ENCODE results near the gene CAMTA1.

CAMTA1 gene

DNA sequence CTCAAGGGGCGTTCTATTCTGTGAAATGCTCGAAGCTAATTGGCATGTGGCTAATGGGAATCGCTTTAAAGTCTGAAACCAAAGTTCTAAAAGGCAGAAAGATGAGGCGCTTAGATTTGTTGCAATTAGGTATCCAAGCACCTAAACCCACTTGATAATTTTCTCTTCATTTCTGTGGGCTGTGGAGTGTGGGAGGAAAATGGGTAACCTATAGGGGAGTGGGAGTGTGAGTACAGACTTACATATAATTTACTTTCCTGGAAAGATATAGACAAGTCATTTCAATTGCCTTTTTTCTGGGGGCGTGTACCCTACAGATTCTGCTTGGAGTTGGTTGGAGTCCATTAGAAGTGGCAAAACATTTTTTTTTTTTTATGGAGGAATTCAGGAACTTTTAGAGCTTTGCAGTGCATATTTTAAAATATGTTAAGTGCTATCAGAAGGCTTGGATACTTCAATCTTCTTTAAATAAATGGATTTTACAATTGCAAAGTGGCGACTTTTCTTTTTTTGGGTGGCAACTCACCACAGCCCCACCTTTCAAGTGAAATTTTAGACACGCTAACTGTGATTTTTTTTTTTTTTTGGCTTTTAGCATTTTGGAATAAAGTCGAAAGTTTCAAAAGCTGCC lies 254.5 kb downstream of the CAMTA1 start:
- no peak for DNase-seq (ENCODE audit: low read depth, low spot score)

DNA sequence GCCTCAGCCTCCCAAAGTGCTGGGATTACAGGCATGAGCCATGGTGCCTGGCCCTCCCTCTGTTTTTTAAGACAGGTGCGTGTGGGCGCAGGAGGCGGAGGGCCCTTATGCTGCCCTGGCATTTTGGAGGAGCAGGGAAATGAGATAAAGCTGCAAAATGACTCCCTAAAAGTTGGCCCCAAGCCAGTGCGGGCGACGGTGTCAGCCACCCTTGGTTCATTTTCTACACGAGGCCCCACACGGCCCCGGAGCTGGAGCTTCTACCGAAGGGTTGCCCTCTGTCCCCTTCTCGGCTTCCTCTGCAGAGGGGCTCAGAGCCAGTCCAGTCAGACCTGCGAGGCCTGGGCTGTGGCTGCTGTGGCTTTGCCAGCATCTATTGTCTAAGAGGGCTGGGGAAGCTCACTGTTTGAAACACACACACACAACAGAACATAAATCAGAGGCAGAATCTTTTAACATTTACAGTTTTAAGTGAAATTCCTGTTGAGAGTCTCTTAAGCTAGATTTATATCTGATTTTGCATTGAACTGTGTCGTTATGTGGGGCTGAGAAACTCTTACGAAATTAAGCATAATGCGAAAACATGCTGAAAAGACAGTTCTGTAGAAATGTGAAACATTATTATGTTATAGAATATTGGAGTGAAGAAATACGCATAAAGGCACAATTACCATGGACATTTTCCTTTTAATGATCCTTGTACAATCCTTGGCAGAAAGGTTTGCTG lies 255.9 kb downstream of the CAMTA1 start:
- no peak for DNase-seq (ENCODE audit: low read depth, low spot score)

DNA sequence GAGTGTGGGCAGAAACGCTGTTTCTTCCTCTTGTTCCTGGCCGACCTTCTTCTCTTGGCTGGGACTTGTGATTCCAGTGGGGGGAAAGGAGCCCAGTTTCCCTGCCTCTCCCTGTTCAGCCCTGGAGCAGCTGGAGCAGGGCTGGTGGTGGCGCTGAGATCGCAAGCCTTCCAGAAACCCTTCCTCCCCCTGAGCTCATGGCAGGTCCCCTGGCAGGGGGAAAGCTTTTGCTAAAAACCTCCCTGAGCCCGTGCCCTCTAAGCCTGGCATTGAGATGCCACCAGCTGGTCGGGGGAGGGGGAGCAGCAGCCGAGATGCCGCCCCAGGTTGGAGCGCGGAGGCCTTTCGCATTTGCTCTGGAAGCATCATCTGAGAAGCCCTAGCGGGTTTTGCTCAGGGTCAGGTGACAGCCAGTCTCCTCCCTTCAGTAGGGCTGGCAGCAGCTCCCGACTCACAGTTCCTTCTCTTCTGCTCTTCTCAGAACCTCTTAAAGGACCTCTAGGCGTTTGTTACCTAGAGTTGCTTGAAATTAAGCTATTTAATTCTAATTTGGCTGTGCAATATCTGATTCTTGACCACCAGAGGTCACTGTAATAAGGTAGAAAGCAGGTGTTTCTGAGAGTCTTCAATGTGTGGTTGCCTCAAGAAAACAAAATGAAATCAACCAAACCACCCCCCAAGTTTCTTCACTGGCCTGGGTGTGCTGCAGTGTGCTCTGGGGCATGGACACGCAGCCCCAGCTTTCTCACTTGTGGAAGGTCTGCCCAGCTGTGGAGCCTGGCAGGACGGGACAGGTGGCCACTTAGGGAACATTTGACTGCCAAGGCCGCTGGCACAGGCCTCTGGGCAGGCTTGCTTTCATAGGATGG lies 257.3 kb downstream of the CAMTA1 start:
- DNase-seq (ENCODE audit: low read depth, low spot score): peak; percentile 42

DNA sequence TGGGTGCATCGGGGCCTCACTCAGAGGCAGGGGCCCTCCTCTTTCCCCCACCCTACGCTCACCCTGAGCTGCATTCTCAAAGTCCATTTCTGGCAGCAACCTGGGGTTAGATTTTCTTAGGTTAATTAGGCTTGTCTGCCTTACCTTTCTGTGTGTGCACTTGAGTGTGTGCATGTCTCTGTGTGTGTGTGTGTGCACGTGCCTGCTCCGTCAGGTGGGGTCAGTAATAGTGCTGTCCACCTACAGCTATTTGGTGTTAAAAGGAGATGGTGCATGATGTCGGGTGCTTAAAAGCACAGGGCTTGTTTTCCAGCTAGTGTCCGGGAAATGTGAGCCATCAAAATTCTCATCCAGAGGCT lies 257.9 kb downstream of the CAMTA1 start:
- DNase-seq (ENCODE audit: low read depth, low spot score): no peak

DNA sequence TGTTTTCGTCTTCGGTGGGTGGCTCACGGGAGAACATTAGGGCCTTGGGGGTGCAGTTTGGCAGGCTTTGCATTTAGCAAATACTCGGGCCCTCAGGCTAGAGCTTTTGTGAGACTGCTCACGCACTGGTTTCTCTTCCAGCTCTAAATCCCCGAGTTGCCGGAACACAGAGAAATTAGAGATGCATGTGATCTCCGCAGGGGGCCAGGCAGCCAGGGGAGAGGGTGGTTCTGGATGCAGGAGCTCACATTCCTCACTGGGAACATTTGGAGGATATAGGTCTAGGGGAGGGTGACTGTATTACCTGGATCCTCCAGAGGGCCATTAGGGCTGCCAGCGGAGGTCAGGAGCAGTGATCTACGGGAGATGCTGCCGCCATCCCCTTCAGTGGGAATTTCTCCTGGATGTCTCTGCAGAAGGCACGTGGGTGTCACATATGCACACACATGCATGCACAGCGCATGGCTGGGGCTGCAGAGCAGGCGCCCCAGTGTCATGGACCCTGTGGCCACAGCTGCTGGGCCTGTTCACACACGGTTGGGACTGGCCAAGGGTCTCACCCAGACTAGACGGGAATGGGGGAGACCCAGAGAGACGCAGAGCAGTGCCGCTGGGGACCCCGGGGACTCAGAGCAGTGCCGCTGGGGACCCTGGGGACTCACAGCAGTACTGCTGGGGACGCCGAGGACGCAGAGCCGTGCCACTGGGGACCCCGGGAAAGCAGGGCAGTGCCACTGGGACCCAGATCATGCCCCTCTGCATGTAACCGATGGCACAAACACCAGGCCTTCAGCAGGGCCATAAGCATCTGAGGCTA lies 258.7 kb downstream of the CAMTA1 start:
- DNase-seq (ENCODE audit: low read depth, low spot score): peak; percentile 65

DNA sequence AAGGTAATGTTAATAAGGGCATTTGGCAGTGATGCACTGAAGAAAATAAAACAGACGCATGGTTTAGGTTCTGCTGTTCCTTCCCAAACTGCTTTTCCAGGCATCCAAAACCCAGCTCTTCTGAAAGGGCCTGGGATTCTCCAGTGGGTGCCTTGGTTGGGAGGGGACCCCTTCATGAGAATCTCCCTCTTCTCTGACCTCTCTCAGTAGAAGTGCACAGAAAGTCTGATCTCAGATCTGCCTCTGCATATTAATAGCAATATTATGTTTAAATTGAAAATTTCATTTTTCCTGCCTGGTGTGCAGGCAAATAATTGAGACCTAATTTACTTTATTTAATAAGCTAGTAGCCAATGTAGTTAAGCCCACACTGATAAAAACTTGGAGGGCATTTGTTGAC lies 260.6 kb downstream of the CAMTA1 start:
- DNase-seq (ENCODE audit: low read depth, low spot score): no peak

DNA sequence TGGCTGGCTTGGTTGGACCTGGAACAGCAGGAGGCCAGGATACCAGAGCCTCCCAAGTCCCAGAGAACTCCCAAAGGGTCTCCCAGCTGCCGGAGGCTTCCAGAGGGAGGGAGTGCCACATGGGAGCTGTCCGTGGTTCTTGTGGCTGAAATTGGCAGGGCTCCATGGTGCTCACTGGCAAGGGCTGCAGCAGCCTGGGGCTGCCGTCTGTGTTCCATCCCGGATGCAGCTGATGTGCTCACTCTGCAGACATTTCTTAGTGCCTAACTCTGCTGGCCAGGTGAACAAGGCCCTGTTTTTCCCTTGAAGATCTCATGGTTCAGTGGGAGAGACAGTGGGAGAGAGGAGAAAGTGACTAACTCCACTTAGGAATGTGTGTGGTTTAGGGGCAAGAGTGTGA lies 261.1 kb downstream of the CAMTA1 start:
- peak; percentile 77 for DNase-seq (ENCODE audit: low read depth, low spot score)

DNA sequence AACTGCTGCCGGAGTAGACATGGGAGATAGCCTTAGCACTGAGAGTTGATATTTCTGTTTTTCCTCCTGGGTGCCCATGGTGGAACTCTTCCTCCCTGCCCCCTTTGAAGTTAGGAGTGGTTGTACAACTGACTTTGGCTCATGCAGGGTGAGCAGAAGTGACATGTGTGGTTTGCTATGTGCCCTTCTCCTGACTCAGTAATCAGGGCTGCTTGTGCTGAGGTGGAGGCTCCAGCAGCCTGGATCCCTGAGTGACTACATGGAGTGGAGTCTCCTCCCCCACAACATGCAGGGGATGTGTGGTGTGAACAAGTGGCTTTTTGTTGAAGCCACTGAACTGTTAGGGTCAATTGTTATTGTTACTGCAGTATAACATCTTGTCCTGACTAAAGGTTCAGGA lies 261.6 kb downstream of the CAMTA1 start:
- no peak for DNase-seq (ENCODE audit: low read depth, low spot score)

DNA sequence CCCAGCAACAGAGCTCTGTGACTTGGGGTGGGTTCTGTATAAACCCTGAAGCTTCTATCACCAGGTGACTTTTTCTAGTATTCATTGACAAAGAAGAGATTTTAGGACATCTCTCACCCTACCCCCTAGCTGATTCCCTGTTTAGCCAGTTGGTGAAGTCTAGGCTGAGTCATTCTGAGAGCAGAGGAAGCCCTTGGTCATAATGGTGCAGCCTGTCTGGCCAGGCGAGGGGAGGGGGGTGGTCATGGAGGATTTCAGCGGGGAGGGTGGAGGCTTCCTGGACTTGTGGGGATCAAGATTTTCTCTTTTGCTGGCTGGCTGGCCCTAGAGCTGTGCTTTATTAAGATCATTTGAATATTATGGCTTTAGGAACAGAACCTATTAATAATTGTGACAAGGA lies 262.6 kb downstream of the CAMTA1 start:
- DNase-seq (ENCODE audit: low read depth, low spot score): no peak

DNA sequence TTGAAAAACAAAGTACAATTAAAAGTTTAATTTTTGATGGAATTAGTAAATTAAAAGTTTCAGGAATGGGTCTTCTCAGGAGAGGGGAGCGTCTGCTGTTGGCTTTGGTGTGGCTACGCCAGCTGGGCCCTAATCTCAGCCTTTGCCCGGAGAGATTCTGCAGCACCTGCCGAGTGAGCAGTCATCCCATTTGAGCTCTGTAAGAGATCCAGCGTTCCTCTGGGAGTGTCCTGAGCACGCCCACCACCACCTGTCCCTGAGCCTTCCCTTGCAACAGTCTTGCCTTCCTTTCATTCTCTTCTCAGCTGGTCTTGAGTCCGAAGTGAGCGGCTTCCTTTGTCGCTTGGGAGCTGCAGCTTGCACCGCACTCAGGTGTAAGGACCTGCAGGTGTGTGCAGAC lies 263.1 kb downstream of the CAMTA1 start:
- no peak for DNase-seq (ENCODE audit: low read depth, low spot score)

DNA sequence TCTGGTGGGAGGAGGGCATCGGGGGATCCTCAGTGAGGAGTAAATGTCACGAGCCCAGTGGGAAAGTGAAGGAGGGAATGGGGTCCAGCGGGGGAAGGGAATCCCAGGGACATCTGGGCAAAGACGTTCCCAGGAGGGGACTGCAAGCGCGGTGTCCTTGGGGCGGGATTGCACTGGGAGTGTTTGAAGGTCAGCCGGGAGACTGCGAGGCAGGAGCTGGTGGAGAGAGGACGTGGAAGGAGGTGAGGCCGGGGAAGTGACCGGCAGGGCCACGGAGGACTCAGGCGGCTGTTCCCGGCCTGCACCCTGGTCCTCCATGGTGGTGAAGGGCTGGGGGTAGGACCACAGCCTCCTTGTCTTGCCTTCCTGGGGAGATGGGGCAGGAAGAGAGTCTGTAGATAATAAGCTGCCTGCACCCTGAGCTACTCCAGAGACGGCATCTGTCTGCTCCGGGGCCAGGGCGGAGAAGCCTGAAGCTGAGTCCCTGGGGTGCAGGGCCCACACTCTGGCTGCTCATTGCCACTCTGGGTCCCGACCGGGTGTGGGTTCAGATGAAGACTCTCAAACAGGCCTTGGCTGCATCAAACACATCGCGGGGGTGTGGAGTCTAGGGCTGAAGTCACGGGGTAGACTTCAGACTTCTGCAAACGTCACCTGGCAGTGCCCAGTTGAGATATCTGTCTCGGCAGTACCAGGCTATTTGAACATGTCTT lies 264.8 kb downstream of the CAMTA1 start:
- no peak for DNase-seq (ENCODE audit: low read depth, low spot score)

DNA sequence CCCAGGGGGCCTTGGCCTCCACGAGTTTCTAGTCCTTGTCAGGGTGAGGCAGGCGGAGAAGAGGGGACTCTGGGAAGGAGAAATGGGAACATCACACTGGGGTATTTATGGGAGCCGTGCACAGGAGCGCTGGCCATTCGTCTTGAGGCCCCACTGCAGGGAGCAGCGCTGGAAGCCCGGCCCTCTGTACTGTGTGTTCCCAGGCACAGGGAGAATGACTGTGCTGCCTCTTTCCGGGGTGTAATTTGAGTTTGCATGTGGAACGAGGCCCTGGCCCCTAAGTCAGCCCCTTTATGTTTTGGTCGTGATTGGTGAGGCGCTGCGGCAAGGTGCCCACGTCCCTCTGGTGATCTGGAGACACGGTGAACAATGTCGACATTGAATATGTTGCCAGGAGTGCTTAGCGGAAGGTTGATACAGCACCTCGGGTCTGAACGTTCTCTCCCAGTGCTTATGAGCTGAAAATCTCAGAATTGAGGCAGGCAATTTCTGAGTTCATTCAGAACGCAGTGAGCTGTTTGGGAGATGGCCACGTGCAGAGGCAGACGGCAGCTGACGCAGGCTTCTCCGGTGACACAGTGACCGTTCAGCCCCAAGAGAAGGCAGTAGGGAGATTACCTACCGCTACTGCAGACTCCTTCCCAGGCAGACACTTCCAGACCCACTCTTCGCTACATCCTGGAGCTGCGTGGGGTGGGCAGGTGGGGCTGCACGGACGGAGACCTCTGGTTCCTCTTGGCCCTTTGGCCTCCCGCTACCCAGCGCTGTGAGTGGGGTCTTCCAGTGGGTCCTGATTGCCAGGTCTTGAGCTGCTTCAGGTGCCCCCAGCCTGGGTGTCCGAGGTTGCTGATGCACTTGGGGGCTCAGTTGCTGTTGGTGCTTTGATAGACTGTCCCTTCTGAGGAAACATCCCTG lies 265.8 kb downstream of the CAMTA1 start:
- no peak for DNase-seq (ENCODE audit: low read depth, low spot score)

DNA sequence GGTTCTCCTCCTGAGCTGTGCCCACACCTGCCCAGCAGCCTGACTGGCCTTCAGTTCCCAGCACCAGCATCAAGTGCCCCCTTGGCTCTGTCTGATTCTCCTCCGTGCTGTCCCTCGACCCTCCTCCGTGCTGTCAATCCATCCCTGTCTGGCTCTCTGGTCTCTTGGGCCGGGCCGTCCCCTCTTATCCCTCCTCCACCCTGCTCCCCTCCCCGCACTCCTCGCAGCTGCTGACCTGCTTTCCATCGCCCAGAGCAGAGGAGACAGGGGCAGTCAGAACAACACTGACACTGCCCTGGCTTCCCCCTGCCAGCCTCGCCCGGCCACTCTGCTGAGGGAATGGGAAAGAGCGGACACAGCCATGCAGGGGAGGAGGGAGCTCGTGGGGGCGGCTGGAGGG lies 267.4 kb downstream of the CAMTA1 start:
- no peak for DNase-seq (ENCODE audit: low read depth, low spot score)

DNA sequence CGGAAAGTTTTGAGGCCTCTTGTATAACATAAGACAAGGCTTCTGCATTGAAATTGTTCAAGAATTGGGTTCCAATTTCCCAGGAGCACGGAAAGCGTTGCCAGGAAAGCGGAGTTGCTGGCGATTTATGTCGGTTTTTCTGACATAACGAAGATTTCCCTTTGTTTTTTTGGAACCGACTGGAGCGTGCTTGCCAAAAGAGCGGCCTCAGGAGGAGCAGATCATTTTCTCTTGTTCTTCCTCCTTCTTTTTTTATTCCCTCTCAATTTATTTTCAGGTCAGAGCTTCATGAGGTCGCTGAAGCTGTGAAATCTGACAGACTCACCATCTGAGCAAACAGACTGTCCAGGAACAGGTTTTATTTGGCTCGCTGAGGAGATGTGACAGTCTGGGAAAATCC lies 275.5 kb downstream of the CAMTA1 start:
- DNase-seq (ENCODE audit: low read depth, low spot score): no peak

DNA sequence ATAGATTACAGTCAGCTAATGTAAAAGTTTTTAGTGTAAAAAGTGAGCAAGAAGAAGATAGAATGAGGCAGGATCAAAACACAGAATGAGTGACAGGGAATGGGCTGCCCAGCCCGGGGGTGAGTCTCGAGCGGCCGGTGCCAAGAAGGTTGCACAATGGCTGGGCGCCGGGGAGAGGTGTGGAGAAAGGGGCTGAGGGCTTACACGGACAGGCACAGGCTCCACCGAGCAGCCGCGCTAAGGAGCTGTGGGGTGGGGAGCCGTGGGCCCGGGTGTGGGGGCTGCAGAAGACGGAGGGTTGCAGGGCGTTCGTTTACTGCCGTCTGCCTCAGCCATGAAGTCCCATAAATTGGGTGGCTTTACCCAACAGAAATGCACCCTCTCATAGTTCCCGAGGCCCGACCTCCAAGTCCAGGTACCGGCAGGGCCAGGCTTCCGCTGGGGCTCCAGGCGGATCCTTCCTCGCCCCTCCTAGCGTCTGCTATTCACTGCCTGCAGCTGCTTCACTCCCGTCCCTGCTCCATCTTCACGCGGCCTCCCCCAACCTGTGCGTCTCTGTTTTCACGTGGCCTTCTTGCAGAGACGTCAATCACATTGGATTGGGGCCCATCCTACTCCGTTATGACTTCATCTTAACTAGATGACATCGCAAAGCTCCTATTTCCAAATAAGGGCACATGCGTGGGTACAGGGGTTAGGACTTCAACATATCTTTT lies 277.2 kb downstream of the CAMTA1 start:
- DNase-seq (ENCODE audit: low read depth, low spot score): no peak

DNA sequence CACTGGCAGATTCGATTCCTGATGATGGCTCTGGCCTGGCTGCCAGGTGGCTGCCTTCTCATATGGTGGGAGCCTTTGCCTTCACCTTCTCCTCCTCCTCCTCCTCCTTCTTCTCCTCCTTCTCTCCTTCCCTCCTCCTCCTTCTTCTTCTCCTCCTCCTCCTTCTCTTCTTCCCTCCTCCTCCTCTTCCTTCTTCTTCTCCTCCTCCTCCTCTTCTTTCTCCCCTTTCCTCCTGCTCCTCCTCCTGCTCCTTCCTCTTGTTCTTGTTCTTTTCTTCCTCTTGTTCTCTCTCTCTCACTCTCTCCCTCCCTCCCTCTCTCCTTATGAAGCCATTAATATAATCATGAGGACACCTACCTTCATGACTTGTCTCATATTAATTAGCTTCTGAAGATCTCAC lies 278.7 kb downstream of the CAMTA1 start:
- no peak for DNase-seq (ENCODE audit: low read depth, low spot score)

DNA sequence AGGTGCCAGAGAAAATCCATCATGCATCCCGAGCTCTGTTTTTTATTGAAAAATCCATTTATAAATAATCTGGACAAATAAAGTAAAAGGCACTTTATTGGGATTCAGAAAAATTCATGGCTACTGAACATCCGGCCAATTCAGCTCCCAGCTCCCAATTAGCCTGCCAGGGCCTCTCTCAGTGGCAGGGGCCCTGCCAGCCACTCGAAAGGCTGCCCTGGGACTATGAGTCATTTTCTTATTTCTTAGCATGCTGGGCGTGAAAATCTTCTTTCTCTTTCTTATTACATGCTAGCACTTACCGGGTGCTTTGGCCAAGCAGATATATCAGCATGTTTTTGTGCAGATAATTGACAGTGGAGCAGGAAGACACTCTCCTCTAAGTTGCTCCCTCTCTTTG lies 283.3 kb downstream of the CAMTA1 start:
- no peak for DNase-seq (ENCODE audit: low read depth, low spot score)

DNA sequence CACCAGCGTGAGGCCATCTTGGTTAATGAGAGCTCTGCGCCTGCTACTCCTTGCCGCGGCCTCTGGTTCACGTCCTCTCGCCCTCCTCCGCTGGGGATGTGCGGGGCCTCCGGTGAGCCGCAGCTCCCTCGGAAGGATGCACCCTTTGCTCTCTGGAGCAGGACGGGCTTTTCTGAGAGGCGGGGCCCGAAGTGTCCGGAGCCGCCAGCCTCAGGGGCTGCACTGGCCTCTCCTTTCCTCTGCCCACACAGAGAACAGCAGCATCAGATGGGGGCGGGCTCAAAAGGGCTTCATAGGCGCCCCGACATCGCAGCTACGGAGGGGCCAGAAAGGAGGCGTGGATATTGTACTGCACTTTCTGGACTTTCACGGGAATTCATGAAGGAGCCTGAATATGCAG lies 284.7 kb downstream of the CAMTA1 start:
- DNase-seq (ENCODE audit: low read depth, low spot score): peak; percentile 69

DNA sequence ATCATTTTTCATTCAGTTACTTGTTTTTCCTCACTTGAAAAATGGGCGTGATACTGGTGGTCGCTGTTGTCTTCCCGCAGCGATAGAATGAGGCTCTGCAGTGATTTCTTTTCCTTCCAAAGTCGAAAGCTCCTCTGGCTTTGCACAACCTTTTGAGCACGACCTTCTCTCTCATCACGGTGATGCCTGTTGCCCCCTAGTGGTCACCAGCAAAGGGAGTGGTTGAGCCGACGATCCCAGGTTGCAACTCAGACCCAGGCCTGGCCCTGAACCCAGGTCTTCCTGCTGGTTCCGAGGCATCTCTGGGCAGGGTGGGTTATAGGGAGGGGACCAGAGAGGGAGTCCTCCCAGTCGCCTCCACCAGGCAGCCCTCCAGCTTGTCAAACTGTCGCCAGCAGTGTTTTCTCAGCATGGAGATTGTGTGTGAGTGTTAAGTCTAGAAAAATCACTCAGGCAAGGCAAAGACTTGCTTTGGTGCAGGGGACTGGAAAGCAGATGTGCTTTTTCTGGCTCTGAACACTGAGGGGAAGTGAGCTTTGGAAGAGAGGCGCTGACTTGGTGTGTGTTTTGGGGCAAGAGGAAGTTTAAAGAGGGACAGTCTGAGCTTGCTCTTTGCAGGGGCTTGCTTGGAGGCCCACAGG lies 285.3 kb downstream of the CAMTA1 start:
- peak; percentile 79 for DNase-seq (ENCODE audit: low read depth, low spot score)
